Activated T-cell treated with anti-CD3 and anti-CD28 coated beads, Interleukin-2, amount 50 U/mL, for 48 hours (primary cell): ENCODE data around the gene RERE.

ENCODE experiments used
- DNase-seq, 2 experiments: peaks; one replicate each; pipeline ENCODE4 v3.0.0-alpha.2; 2020

RERE gene

DNA sequence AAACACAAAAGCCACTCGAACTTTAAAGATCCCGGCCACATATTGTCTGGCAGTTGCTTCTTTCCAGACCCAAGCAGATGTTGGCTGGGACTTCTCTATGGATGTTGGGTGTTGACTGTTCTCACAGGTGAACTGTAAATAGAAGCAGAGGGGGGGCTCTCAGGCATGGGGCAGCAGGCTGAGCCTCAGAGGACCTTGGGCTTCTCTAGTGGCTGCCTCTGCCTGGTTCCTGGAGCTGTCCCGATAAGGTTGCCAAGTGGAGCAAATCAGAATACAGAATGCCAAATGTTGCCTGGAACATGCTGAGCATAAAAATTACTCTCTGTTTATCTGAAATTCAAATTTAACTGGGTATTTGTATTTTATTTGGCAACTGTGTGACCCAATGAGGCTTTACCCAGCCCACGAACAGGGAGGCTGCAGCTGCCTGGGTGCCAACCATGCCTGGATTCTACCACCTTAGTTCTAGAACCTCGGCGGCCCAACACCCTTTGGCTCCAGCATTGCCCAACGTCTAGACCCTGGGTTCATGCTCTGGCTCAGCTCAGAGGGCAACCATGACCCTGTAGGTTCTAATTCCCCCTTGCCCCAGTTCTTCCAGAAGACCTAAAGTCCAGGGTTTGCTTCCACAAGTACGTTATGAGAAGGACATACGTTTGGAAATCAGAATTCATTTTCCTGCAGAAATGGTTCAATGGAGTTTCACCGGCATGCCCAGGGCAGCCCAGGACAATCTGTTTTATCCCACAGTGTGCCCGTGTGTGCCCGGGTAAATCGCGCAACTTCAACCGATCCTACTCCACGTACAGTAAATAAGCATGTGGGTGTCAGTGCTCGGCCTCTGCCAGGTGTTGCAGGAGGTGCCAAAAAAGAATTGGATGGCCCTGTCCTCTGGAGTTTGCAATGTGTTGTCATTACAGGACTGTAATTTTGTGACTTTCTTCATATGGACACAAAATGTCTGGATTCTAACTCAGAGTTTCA, 504.9 kb downstream of the RERE start:
- no peak for DNase-seq

DNA sequence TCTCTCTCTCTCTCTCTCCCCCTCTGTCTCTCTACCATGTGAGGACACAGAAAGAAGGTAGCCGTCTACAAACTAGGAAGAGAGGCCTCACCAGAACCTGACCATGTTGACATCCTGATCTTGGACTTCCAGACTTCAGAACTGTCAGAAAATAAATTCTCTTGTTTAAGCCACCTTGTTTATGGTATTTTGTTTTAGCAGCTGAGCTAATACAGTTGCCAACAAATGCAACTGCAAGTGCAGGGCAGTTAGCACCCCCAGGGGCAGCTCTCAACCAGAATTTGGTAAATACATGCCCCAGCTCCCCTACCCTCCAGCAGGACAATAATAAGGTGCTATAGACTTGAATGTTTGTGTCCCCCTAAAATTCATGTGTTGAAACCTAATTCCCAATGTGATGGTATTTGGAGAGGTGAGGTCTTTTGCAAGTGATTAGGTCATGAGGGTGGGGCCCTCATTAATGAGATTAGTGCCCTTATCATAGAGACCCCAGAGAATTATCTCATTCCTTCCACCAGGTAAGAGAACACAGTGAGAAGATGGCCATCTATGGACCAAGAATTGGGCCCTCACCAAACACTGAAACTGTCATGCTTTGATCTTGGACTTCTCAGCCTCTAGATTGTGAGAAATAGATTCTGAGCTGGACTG, 506.2 kb downstream of the RERE start:
- no peak for DNase-seq

DNA sequence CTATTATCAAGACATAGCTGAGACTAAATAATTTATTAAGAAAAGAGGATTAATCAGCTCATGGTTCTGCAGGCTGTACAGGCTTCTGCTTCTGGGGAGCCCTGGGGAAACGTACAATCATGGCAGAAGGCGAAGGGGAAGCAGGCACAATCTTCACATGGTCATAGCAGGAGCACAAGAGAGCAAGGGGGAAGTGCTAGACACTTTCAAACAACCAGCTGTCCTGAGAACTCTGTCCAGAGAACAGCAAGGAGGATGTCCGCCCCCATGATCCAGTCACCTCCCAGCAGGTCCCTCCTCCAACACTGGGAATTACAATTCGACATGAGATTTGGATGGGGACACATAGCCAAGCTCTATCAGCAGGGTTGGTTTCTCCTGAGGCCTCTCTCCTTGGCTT, 509.8 kb downstream of the RERE start:
- DNase-seq, result no peak

DNA sequence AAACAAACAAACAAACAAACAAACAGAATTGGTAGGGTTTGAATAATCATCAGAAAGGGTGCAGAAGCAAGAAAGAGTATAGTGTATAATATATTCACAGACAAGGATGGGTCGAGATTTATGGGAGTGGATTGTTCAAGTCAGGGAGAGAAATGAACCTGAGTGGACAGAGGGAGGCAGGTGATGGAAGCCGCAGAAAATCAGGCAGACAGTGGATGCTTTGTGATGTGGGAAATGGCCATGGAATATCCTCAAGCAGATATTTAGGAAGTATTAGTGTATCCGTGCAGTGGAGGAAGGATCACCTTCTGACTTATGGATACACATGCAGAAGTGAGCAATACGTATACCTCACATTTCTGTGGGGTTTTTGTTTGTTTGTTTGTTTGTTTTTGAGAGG, 513.6 kb downstream of the RERE start:
- DNase-seq, result no peak

DNA sequence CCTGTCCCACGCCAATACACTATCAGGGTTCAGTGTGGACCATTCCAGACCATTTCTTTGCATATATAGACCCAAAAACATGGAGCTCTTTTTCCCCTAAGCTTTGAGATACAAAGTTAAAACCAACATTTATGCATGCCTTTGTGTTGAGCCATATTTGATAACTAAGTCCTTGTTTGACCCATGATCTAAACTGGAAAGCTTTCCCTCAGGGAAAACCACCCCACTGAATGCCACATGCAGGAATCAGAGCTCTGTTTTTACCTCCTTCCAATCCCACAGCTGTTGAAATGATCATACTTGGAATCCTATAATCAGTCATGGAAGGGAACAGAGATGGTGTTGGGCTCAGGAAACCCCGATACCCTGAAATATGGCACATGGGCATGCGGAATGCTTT, 514.3 kb downstream of the RERE start:
- no peak for DNase-seq
